Thyroid gland (tissue), 4 donors: ENCODE data around the gene ABCA3. TPM values are rescaled to one million over a fixed set of nuclear protein-coding genes. Genes with fewer than 3 reads are reported as not detected.

Experiments used
- DNase-seq, 2 donors: peaks; one replicate each; pipeline ENCODE4 v3.0.0-alpha.2; 2019
- H3K27ac ChIP-seq, 3 donors: fragments of 200-600 bp; sonication (generic); 1 replicate in 2 of 3; 2 replicates in 1 of 3; pipeline ENCODE4 v1.5.1; 2016 to 2019; ENCODE audit warnings: mild to moderate bottlenecking in 1 of 3, moderate library complexity in 1 of 3
- H3K27me3 ChIP-seq: fragments of 200-600 bp; sonication (generic); one replicate; pipeline ENCODE4 v1.5.1; 2019
- H3K36me3 ChIP-seq, 2 donors: fragments of 200-600 bp; sonication (generic); one replicate each; pipeline ENCODE4 v1.5.1; 2016 to 2019
- H3K4me1 ChIP-seq, 2 donors: fragments of 200-600 bp; sonication (generic); one replicate each; pipeline ENCODE4 v1.5.1; 2017 to 2019
- H3K4me3 ChIP-seq, 3 donors: fragments of 200-600 bp; sonication (generic); replicated peaks in 1 of 3; 1 replicate in 2 of 3; 2 replicates in 1 of 3; pipeline ENCODE4 v1.5.1; 2016; ENCODE audit warnings: mild to moderate bottlenecking in 1 of 3
- H3K9me3 ChIP-seq: fragments of 200-600 bp; sonication (generic); one replicate; pipeline ENCODE4 v1.5.1; 2017
- POLR2A ChIP-seq, 2 donors: fragments of 450-650 bp; IDR thresholded peaks; one replicate each; pipeline ENCODE4 v1.6.1; 2017; ENCODE audit warnings: antibody characterized with exemption in 2 of 2, mild to moderate bottlenecking in 2 of 2, moderate library complexity in 1 of 2
- WGBS, 2 donors: methylation state at CpG; one replicate each; pipeline ENCODE4 v1.1.5; 2017; 5-methylcytosine and 5-hydroxymethylcytosine counted together
- intact Hi-C: fragments of 100-400 bp; cut with DNase I; formaldehyde crosslinking; loops from one replicate; pipeline ENCODE4 v1.15.1; 2023
- total RNA-seq, 4 donors: library from RNA; depleted of rRNA; stranded (reverse); fragments of >200 nt; gene quantifications; one replicate each; pipeline ENCODE4 v1.2.3, GENCODE V29; 2016
- TF ChIP-seq, protein P1 (sequence below), 6 experiments: fragments of 200-600 bp in 3 of 6; fragments of 450-650 bp in 3 of 6; sonication (generic) in 3 of 6; IDR thresholded peaks; one replicate each; pipeline ENCODE4 v1.5.1; 2016 to 2019; ENCODE audit warnings: antibody characterized with exemption in 6 of 6, mild to moderate bottlenecking in 2 of 6, inconsistent platforms in 1 of 6, moderate library complexity in 1 of 6

The ABCA3 gene
- total RNA-seq, 4 donors from 2014 or later, result 36.5 to 66.7 (median 60.4) TPM

DNA sequence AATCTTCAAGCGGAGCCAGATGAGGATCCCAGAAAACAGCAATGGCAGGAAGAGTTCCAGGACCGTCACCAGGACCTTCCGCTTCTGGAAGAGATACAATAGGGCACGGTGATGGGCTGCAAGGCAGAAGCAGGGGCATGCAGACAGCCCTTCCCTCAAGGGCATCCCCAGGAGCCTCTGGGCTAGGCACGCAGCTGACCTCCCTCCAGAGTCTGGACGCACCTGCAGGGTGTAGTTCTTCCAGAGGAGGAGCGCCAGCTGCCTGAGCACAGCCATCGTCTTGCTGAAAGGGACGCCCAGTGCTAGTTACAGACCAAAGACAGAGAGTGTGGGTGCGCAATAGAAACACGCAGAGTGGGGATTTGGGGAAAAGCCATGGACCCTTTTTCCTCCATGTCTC is 14.3 kb downstream of the ABCA3 start:
- TF ChIP-seq, protein P1, sequence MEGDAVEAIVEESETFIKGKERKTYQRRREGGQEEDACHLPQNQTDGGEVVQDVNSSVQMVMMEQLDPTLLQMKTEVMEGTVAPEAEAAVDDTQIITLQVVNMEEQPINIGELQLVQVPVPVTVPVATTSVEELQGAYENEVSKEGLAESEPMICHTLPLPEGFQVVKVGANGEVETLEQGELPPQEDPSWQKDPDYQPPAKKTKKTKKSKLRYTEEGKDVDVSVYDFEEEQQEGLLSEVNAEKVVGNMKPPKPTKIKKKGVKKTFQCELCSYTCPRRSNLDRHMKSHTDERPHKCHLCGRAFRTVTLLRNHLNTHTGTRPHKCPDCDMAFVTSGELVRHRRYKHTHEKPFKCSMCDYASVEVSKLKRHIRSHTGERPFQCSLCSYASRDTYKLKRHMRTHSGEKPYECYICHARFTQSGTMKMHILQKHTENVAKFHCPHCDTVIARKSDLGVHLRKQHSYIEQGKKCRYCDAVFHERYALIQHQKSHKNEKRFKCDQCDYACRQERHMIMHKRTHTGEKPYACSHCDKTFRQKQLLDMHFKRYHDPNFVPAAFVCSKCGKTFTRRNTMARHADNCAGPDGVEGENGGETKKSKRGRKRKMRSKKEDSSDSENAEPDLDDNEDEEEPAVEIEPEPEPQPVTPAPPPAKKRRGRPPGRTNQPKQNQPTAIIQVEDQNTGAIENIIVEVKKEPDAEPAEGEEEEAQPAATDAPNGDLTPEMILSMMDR (IDR thresholded peaks at IDR 0.05), result no peak
- TF ChIP-seq POLR2A (IDR thresholded peaks at IDR 0.05), result no peak
- Histone ChIP-seq H3K4me3 (no peak overlapping the region), H3K27me3 (no peaks in the 10 kb centered on the region), H3K4me1 (peaks cover 15 to 23% of the 10 kb centered on the region in 2 donors), H3K27ac (no peak overlapping the region), H3K36me3 (peaks cover 17 to 46% of the 10 kb centered on the region in 2 donors), H3K9me3 (no peaks in the 10 kb centered on the region)
- DNase-seq, result no peak
- intact Hi-C loops, result no loop called here
- 90 to 93% methylated on average over 11 of the region's 11 CpGs for WGBS, 2 donors

GRCh38 chr16:2325791-2326190 is 14.7 kb downstream of the ABCA3 start:
- TF ChIP-seq POLR2A (IDR thresholded peaks at IDR 0.05), result no peak
- TF ChIP-seq, protein P1 (IDR thresholded peaks at IDR 0.05), result no peak
- DNase-seq, result no peak
- 88 to 98% methylated on average over 13 to 16 of the region's 16 CpGs for WGBS, 2 donors
- H3K27me3 ChIP-seq, result no peaks in the 10 kb centered on the region
- peaks cover 17 to 48% of the 10 kb centered on the region in 2 donors for H3K36me3 ChIP-seq
- no peaks in the 10 kb centered on the region for H3K9me3 ChIP-seq
- no peak overlapping the region for H3K4me3 ChIP-seq
- intact Hi-C loops, result no loop called here
- H3K27ac ChIP-seq, result no peak overlapping the region
- peaks cover 11 to 19% of the 10 kb centered on the region in 2 donors for H3K4me1 ChIP-seq

GRCh38 chr16:2325181-2325580 is 15.3 kb downstream of the ABCA3 start:
- H3K27me3 ChIP-seq, result no peaks in the 10 kb centered on the region
- TF ChIP-seq POLR2A (IDR thresholded peaks at IDR 0.05), result no peak
- TF ChIP-seq, protein P1 (IDR thresholded peaks at IDR 0.05), result no peak
- peaks cover 17 to 48% of the 10 kb centered on the region in 2 donors for H3K36me3 ChIP-seq
- H3K27ac ChIP-seq, result no peak overlapping the region
- DNase-seq, result no peak
- no peaks in the 10 kb centered on the region for H3K9me3 ChIP-seq
- no peak overlapping the region for H3K4me3 ChIP-seq
- intact Hi-C loops, result no loop called here
- H3K4me1 ChIP-seq, result peaks cover 7 to 13% of the 10 kb centered on the region in 2 donors
- WGBS, 2 donors, result 93 to 94% methylated on average over 6 to 7 of the region's 7 CpGs

GRCh38 chr16:2324296-2324859 is 16.1 kb downstream of the ABCA3 start:
- peaks cover 1 to 5% of the 10 kb centered on the region in 2 donors for H3K4me1 ChIP-seq
- intact Hi-C loops, result no loop called here
- no peak overlapping the region for H3K27ac ChIP-seq
- no peaks in the 10 kb centered on the region for H3K9me3 ChIP-seq
- no peak for DNase-seq
- H3K36me3 ChIP-seq, result peaks cover 17 to 48% of the 10 kb centered on the region in 2 donors
- no peak for TF ChIP-seq POLR2A (IDR thresholded peaks at IDR 0.05)
- TF ChIP-seq, protein P1 (IDR thresholded peaks at IDR 0.05), result no peak
- no peaks in the 10 kb centered on the region for H3K27me3 ChIP-seq
- 79 to 84% methylated on average over 23 to 24 of the region's 26 CpGs for WGBS, 2 donors
- H3K4me3 ChIP-seq, result no peak overlapping the region

- H3K9me3 ChIP-seq, result no peaks in the 10 kb centered on the region
- H3K4me1 ChIP-seq, result no peaks in the 10 kb centered on the region
- no peak for DNase-seq
- H3K27ac ChIP-seq, result no peak overlapping the region
- peaks cover 17 to 51% of the 10 kb centered on the region in 2 donors for H3K36me3 ChIP-seq
- H3K27me3 ChIP-seq, result no peaks in the 10 kb centered on the region
- WGBS, 2 donors, result 78 to 85% methylated on average over 6 to 8 of the region's 8 CpGs
- intact Hi-C loops, result no loop called here
- no peak for TF ChIP-seq POLR2A (IDR thresholded peaks at IDR 0.05)
- TF ChIP-seq, protein P1 (IDR thresholded peaks at IDR 0.05), result no peak
- H3K4me3 ChIP-seq, result no peak overlapping the region
Observed at GRCh38 chr16:2323701-2324100, 16.8 kb downstream of the ABCA3 start.
